SK-N-SH treated with all-trans-retinoic acid at 6 μM for 48 hours (cell line): ENCODE measurements around the gene RHBDF2.

Experiments used
- ATAC-seq: fragments of 200-7000 bp; cut with Tn5 transposase; 3 replicates; pipeline ENCODE4 v1.9.1; 2020; ENCODE audit warnings: mild to moderate bottlenecking, moderate library complexity
- ARNTL ChIP-seq: fragments of 450-650 bp; formaldehyde crosslinking; IDR thresholded peaks from 2 replicates; pipeline ENCODE4 v1.5.0; 2020; ENCODE audit warnings: low read depth, mild to moderate bottlenecking, moderate library complexity, borderline replicate concordance
- BACH2 ChIP-seq: fragments of 250-450 bp; sonication (Bioruptor Pico); IDR thresholded peaks from 2 replicates; pipeline ENCODE4 v1.9.0; 2021; ENCODE audit warnings: mild to moderate bottlenecking, borderline replicate concordance
- ESRRG ChIP-seq: fragments of 250-450 bp; sonication (Bioruptor Pico); IDR thresholded peaks from 2 replicates; pipeline ENCODE4 v1.6.1; 2021; ENCODE audit warnings: mild to moderate bottlenecking
- GLIS3 ChIP-seq: fragments of 250-450 bp; sonication (Bioruptor Pico); IDR thresholded peaks from 2 replicates; pipeline ENCODE4 v1.5.0; 2020; ENCODE audit warnings: mild to moderate bottlenecking, moderate library complexity
- ISL1 ChIP-seq: fragments of 250-450 bp; sonication (Bioruptor Pico); IDR thresholded peaks from 2 replicates; pipeline ENCODE4 v2.1.2; 2022; ENCODE audit warnings: mild to moderate bottlenecking, moderate library complexity
- OSR1 ChIP-seq: fragments of 250-450 bp; sonication (Bioruptor Pico); IDR thresholded peaks from 2 replicates; pipeline ENCODE4 v1.8.0; 2022; ENCODE audit warnings: moderate library complexity, mild to moderate bottlenecking, inconsistent platforms
- POU6F1 ChIP-seq: fragments of 250-450 bp; sonication (Bioruptor Pico); IDR thresholded peaks from 2 replicates; pipeline ENCODE4 v1.8.0; 2021; ENCODE audit warnings: low read depth, mild to moderate bottlenecking, moderate library complexity, borderline replicate concordance
- PPARA ChIP-seq: fragments of 250-450 bp; sonication (Bioruptor Pico); IDR thresholded peaks from 2 replicates; pipeline ENCODE4 v1.5.0; 2020; ENCODE audit warnings: mild to moderate bottlenecking, borderline replicate concordance
- RARB ChIP-seq: fragments of 250-450 bp; sonication (Bioruptor Pico); IDR thresholded peaks from 2 replicates; pipeline ENCODE4 v1.8.0; 2021; ENCODE audit warnings: mild to moderate bottlenecking, moderate library complexity
- SNAI2 ChIP-seq: fragments of 250-450 bp; sonication (Bioruptor Pico); IDR thresholded peaks from 2 replicates; pipeline ENCODE4 v1.5.0; 2020; ENCODE audit warnings: mild to moderate bottlenecking, moderate library complexity
- TCF4 ChIP-seq: fragments of 250-450 bp; sonication (Bioruptor Pico); IDR thresholded peaks from 2 replicates; pipeline ENCODE4 v1.8.0; 2021; ENCODE audit warnings: mild to moderate bottlenecking, moderate library complexity, borderline replicate concordance
- TOX ChIP-seq: fragments of 250-450 bp; sonication (Bioruptor Pico); IDR thresholded peaks from 2 replicates; pipeline ENCODE4 v1.8.0; 2021; ENCODE audit warnings: mild to moderate bottlenecking, moderate library complexity, borderline replicate concordance
- TSHZ2 ChIP-seq: fragments of 250-450 bp; sonication (Bioruptor Pico); IDR thresholded peaks from 2 replicates; pipeline ENCODE4 v1.5.0; 2020; ENCODE audit warnings: mild to moderate bottlenecking, moderate library complexity
- ZC3H10 ChIP-seq: fragments of 250-450 bp; sonication (Bioruptor Pico); IDR thresholded peaks from 2 replicates; pipeline ENCODE4 v1.5.1; 2021; ENCODE audit warnings: mild to moderate bottlenecking, moderate library complexity
- ZFP30 ChIP-seq: fragments of 450-650 bp; formaldehyde crosslinking; IDR thresholded peaks from 2 replicates; pipeline ENCODE4 v1.5.0; 2022; ENCODE audit warnings: mild to moderate bottlenecking, moderate library complexity
- ZNF565 ChIP-seq: fragments of 450-650 bp; formaldehyde crosslinking; conservative IDR thresholded peaks from 2 replicates; pipeline ENCODE4 v1.5.0; 2020; ENCODE audit warnings: low read depth, mild to moderate bottlenecking, moderate library complexity
- ZNF70 ChIP-seq: fragments of 450-650 bp; formaldehyde crosslinking; IDR thresholded peaks from 2 replicates; pipeline ENCODE4 v1.5.0; 2020; ENCODE audit warnings: mild to moderate bottlenecking, moderate library complexity
- ZNF8 ChIP-seq: fragments of 450-650 bp; formaldehyde crosslinking; IDR thresholded peaks from 2 replicates; pipeline ENCODE4 v1.5.0; 2020; ENCODE audit warnings: mild to moderate bottlenecking, moderate library complexity
- TF ChIP-seq, protein P1 (sequence below): fragments of 250-450 bp; sonication (Bioruptor Pico); IDR thresholded peaks from 2 replicates; pipeline ENCODE4 v1.5.1; 2021; ENCODE audit warnings: mild to moderate bottlenecking, moderate library complexity
- TF ChIP-seq, protein P2 (sequence below): fragments of 250-450 bp; sonication (Bioruptor Pico); IDR thresholded peaks from 2 replicates; pipeline ENCODE4 v1.8.0; 2020; ENCODE audit warnings: mild to moderate bottlenecking, moderate library complexity, borderline replicate concordance

RHBDF2 gene

GRCh38 chr17:76484228-76484725, 16.9 kb downstream of the RHBDF2 start:
- TF ChIP-seq OSR1 (no peak), ZNF565 (CRISPR knock-in tag) (no peak)
- ATAC-seq, result no peak

GRCh38 chr17:76481071-76481655, 20.1 kb downstream of the RHBDF2 start:
- ATAC-seq, result no peak

DNA sequence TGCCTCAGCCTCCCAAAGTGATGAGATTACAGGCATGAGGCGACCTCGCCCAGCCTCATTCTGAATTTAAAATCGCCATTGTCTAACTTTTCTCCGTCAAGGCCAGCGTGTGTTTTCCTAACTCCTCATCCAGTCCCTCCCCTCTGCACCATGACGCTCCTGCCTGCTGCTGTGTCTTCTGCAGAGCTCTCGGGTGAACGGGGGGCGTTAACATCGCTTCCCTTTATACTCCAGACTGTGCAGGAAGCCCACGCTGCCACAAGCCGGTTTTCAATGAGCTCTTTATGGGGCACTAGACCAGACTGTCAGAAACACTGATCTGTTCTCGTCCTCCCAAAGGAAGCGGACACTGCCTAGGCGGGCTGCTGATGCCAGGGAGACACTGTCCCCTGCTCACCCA, 20.6 kb downstream of the RHBDF2 start:
- TF ChIP-seq TOX (CRISPR knock-in tag), result no peak
- ATAC-seq, result no peak

More at GRCh38 chr17:76481071-76481655, 20.1 kb downstream of the RHBDF2 start:
- TF ChIP-seq, protein P1, sequence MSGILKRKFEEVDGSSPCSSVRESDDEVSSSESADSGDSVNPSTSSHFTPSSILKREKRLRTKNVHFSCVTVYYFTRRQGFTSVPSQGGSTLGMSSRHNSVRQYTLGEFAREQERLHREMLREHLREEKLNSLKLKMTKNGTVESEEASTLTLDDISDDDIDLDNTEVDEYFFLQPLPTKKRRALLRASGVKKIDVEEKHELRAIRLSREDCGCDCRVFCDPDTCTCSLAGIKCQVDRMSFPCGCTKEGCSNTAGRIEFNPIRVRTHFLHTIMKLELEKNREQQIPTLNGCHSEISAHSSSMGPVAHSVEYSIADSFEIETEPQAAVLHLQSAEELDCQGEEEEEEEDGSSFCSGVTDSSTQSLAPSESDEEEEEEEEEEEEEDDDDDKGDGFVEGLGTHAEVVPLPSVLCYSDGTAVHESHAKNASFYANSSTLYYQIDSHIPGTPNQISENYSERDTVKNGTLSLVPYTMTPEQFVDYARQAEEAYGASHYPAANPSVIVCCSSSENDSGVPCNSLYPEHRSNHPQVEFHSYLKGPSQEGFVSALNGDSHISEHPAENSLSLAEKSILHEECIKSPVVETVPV (CRISPR knock-in tag), result no peak
- TF ChIP-seq POU6F1 (CRISPR knock-in tag), result no peak
- no peak for TF ChIP-seq OSR1
- TF ChIP-seq TCF4 (CRISPR knock-in tag), result no peak
- TF ChIP-seq SNAI2, result no peak
- TF ChIP-seq ESRRG (CRISPR knock-in tag), result no peak

- TF ChIP-seq SNAI2 (no peak), TOX (CRISPR knock-in tag) (no peak), ZNF8 (CRISPR knock-in tag) (no peak), ZNF70 (CRISPR knock-in tag) (no peak), RARB (CRISPR knock-in tag) (no peak)
- TF ChIP-seq, protein P2, sequence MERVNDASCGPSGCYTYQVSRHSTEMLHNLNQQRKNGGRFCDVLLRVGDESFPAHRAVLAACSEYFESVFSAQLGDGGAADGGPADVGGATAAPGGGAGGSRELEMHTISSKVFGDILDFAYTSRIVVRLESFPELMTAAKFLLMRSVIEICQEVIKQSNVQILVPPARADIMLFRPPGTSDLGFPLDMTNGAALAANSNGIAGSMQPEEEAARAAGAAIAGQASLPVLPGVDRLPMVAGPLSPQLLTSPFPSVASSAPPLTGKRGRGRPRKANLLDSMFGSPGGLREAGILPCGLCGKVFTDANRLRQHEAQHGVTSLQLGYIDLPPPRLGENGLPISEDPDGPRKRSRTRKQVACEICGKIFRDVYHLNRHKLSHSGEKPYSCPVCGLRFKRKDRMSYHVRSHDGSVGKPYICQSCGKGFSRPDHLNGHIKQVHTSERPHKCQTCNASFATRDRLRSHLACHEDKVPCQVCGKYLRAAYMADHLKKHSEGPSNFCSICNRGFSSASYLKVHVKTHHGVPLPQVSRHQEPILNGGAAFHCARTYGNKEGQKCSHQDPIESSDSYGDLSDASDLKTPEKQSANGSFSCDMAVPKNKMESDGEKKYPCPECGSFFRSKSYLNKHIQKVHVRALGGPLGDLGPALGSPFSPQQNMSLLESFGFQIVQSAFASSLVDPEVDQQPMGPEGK, result no peak
- TF ChIP-seq, all 23 proteins: peak for 0
- no peak for ATAC-seq
Measured at GRCh38 chr17:76479515-76480060, 21.6 kb downstream of the RHBDF2 start.

GRCh38 chr17:76478730-76479514, 22.3 kb downstream of the RHBDF2 start:
- ATAC-seq, result no peak
- TF ChIP-seq TSHZ2 (CRISPR knock-in tag) (no peak), POU6F1 (CRISPR knock-in tag) (no peak), ISL1 (no peak), TCF4 (CRISPR knock-in tag) (no peak), ESRRG (CRISPR knock-in tag) (no peak), OSR1 (no peak), GLIS3 (no peak), ARNTL (CRISPR knock-in tag) (no peak), BACH2 (CRISPR knock-in tag) (no peak), ZFP30 (CRISPR knock-in tag) (no peak), PPARA (CRISPR knock-in tag) (no peak), ZC3H10 (CRISPR knock-in tag) (no peak), ZNF8 (CRISPR knock-in tag) (no peak)
- TF ChIP-seq, protein P2, result no peak
